A673 (cell line): ENCODE results near the gene KIFBP. TPM values are rescaled to one million over a fixed set of nuclear protein-coding genes. Genes with fewer than 3 reads are reported as not detected.
"Not testable (repeated sequence)": the region's sequence is repeated elsewhere in the genome, so short reads cannot be mapped to it uniquely, and the experiment has no call there.

Experiments
- Bru-seq: library from RNA; stranded (reverse); fragments of 400-500 nt; gene quantifications from one replicate; lab custom pipeline; 2021; lab: Mats Ljungman, UMichigan
- BruChase-seq, 2 experiments: library from RNA; stranded (reverse); fragments of 400-500 nt; gene quantifications; one replicate each; lab custom pipeline; 2021; lab: Mats Ljungman, UMichigan
- BruUV-seq: library from RNA; stranded (reverse); fragments of 400-500 nt; replicated peaks from 2 replicates; lab custom pipeline; 2021; lab: Mats Ljungman, UMichigan
- CTCF ChIA-PET: fragments of 300-600 bp; sonication (Branson Sonifier 250); formaldehyde crosslinking; loops from one replicate; lab custom pipeline; 2022; ENCODE audit warnings: antibody characterized with exemption; lab: Charles Lee
- POLR2A ChIA-PET: fragments of 300-600 bp; sonication (Branson Sonifier 250); formaldehyde crosslinking; loops from one replicate; lab custom pipeline; 2022; ENCODE audit warnings: antibody characterized with exemption; ENCODE audit not compliant: low non-redundant PET; lab: Charles Lee
- DNase-seq: peaks from one replicate; pipeline ENCODE4 v3.0.0-alpha.2; 2015; ENCODE audit warnings: low spot score
- H3K27ac ChIP-seq: fragments of 200-600 bp; sonication (generic); 2 replicates; pipeline ENCODE4 v1.5.1; 2016; ENCODE audit warnings: mixed run types, low read depth, mild to moderate bottlenecking, mixed read lengths, antibody characterized with exemption, low read length; ENCODE audit not compliant: poor library complexity, severe bottlenecking
- H3K27me3 ChIP-seq: fragments of 200-600 bp; sonication (generic); replicated peaks from 2 replicates; pipeline ENCODE4 v1.6.1; 2017; ENCODE audit warnings: mixed run types, low read depth, mild to moderate bottlenecking, mixed read lengths, antibody characterized with exemption, low read length; ENCODE audit not compliant: insufficient read depth, poor library complexity
- H3K36me3 ChIP-seq: fragments of 200-600 bp; sonication (generic); 2 replicates; pipeline ENCODE4 v1.6.1; 2016; ENCODE audit warnings: mixed run types, mild to moderate bottlenecking, mixed read lengths, antibody characterized with exemption, low read length; ENCODE audit not compliant: insufficient read depth, poor library complexity, severe bottlenecking
- H3K4me1 ChIP-seq: fragments of 200-600 bp; sonication (generic); 2 replicates; pipeline ENCODE4 v1.6.1; 2017; ENCODE audit warnings: mixed run types, mild to moderate bottlenecking, mixed read lengths, antibody characterized with exemption, low read length; ENCODE audit not compliant: insufficient read depth, poor library complexity, severe bottlenecking
- H3K4me3 ChIP-seq: fragments of 200-600 bp; sonication (generic); 2 replicates; pipeline ENCODE4 v1.5.1; 2016; ENCODE audit warnings: low read depth, mixed run types, mild to moderate bottlenecking, mixed read lengths, low read length; ENCODE audit not compliant: poor library complexity, severe bottlenecking
- H3K9me3 ChIP-seq: fragments of 200-600 bp; sonication (generic); 2 replicates; pipeline ENCODE4 v1.6.1; 2016; ENCODE audit warnings: mixed run types, low read depth, mild to moderate bottlenecking, mixed read lengths, antibody characterized with exemption, low read length; ENCODE audit not compliant: poor library complexity, severe bottlenecking
- EZH2 ChIP-seq: fragments of 200-600 bp; sonication (generic); IDR thresholded peaks from 2 replicates; pipeline ENCODE4 v1.6.1; 2017; ENCODE audit warnings: borderline replicate concordance, low read depth, mild to moderate bottlenecking, mixed read lengths, antibody characterized with exemption, low read length; ENCODE audit not compliant: poor library complexity, severe bottlenecking
- intact Hi-C: fragments of 100-400 bp; cut with micrococcal nuclease; formaldehyde crosslinking; loops from one replicate; pipeline ENCODE4 v1.10.0; 2022; ENCODE audit not compliant: unreplicated experiment
- long read RNA-seq: library from polyadenylated mRNA; stranded (forward); transcript quantifications from one replicate; pipeline ENCODE4 v2.0.0, GENCODE V29; 2022
- total RNA-seq: library from RNA; stranded (reverse); gene quantifications from 2 replicates; pipeline ENCODE4 v1.2.3, GENCODE V29; 2021
- TF ChIP-seq, protein P1 (sequence below): fragments of 300-800, 200-600 bp; sonication (generic); conservative IDR thresholded peaks from 2 replicates; pipeline ENCODE4 v1.5.1; 2017; ENCODE audit warnings: low read depth, mild to moderate bottlenecking, antibody characterized with exemption, low read length, moderate library complexity, mixed read lengths

The KIFBP gene, protein sequence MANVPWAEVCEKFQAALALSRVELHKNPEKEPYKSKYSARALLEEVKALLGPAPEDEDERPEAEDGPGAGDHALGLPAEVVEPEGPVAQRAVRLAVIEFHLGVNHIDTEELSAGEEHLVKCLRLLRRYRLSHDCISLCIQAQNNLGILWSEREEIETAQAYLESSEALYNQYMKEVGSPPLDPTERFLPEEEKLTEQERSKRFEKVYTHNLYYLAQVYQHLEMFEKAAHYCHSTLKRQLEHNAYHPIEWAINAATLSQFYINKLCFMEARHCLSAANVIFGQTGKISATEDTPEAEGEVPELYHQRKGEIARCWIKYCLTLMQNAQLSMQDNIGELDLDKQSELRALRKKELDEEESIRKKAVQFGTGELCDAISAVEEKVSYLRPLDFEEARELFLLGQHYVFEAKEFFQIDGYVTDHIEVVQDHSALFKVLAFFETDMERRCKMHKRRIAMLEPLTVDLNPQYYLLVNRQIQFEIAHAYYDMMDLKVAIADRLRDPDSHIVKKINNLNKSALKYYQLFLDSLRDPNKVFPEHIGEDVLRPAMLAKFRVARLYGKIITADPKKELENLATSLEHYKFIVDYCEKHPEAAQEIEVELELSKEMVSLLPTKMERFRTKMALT
- total RNA-seq = 40.5 and 42.8 TPM in 2 replicates
- Bru-seq, nascent RNA = percentile 78 among the genes with signal in this experiment
- BruChase-seq, experiment 1, labeled RNA remaining after a 2-hour chase = percentile 72 among the genes with signal in this experiment
- BruChase-seq, experiment 2, labeled RNA remaining after a 6-hour chase = percentile 79 among the genes with signal in this experiment
- long read RNA-seq, transcript KIF1BP-201 (7 exons, 2,544 nt) = major isoform, 183 of 201 reads
- long read RNA-seq, transcript KIF1BP-214 (8 exons, 2,537 nt) = minor isoform, 5 of 201 reads
- long read RNA-seq, partial matches to known transcripts = 5 of 201 reads
- long read RNA-seq, other reads (novel, unspliced or antisense) = 5 of 201 reads

GRCh38 chr10:68988530-68989316 is at the start of gene KIFBP:
TSS of gene KIFBP (plus strand) at chr10:68988803. CDS start at chr10:68988833, 30 bp downstream.
- DNase-seq = peak; percentile 99
- H3K9me3 ChIP-seq = no peaks in the 10 kb centered on the region
- peak within 1 kb of the TSS; percentile 78 for H3K27ac ChIP-seq
- ChIA-PET POLR2A (no interaction called here), CTCF (no interaction called here)
- peaks cover 18% of the 10 kb centered on the region for H3K36me3 ChIP-seq
- no peaks in the 10 kb centered on the region for H3K27me3 ChIP-seq
- H3K4me1 ChIP-seq = peaks cover 8% of the 10 kb centered on the region
- peak within 1 kb of the TSS; percentile 79 for H3K4me3 ChIP-seq
- BruUV-seq = TSS peak; percentile 30
- intact Hi-C loops = loop anchor here (1.0 to 10.0 kb wide), 2 partner anchors 105 to 426 kb away; partner anchors contain the start of gene TACR2
- TF ChIP-seq EZH2 = no peak
- TF ChIP-seq, protein P1, sequence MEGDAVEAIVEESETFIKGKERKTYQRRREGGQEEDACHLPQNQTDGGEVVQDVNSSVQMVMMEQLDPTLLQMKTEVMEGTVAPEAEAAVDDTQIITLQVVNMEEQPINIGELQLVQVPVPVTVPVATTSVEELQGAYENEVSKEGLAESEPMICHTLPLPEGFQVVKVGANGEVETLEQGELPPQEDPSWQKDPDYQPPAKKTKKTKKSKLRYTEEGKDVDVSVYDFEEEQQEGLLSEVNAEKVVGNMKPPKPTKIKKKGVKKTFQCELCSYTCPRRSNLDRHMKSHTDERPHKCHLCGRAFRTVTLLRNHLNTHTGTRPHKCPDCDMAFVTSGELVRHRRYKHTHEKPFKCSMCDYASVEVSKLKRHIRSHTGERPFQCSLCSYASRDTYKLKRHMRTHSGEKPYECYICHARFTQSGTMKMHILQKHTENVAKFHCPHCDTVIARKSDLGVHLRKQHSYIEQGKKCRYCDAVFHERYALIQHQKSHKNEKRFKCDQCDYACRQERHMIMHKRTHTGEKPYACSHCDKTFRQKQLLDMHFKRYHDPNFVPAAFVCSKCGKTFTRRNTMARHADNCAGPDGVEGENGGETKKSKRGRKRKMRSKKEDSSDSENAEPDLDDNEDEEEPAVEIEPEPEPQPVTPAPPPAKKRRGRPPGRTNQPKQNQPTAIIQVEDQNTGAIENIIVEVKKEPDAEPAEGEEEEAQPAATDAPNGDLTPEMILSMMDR = peak; percentile 65

GRCh38 chr10:68938884-68939283 is 49.7 kb upstream of the KIFBP start:
- no peaks in the 10 kb centered on the region for H3K27me3 ChIP-seq
- H3K4me3 ChIP-seq = no peak overlapping the region
- H3K4me1 ChIP-seq = no peaks in the 10 kb centered on the region
- no TSS peak for BruUV-seq
- CTCF ChIA-PET = no interaction called here
- H3K9me3 ChIP-seq = no peaks in the 10 kb centered on the region
- no peak overlapping the region for H3K27ac ChIP-seq
- DNase-seq = no peak
- peaks cover 41% of the 10 kb centered on the region for H3K36me3 ChIP-seq
- intact Hi-C loops = no loop called here
- POLR2A ChIA-PET = no interaction called here
- TF ChIP-seq, protein P1 = no peak
- TF ChIP-seq EZH2 = no peak

DNA sequence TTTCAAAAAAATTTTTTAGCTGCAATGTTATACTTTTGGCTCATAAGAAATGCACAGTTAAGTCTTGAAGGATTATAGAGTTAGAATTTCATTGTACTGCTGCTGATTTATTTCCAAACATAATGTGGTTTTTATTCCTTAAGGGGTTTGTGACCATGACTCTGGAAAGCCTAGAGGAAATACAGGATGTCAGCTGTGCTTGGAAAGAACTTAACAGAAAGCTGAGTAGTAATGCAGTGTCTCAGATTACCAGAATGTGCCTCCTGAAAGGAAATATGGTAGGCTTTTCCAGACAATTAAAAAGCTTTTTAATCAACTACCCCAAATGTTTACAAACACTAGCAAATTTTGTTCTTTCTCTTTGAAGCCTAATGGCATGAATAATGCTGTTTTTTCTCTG is 47.7 kb upstream of the KIFBP start:
- H3K4me3 ChIP-seq, intact Hi-C loops, POLR2A ChIA-PET, DNase-seq, H3K27ac ChIP-seq, CTCF ChIA-PET, H3K9me3 ChIP-seq, BruUV-seq, H3K4me1 ChIP-seq, H3K27me3 ChIP-seq: not testable (repeated sequence)
- H3K36me3 ChIP-seq = peaks cover 54% of the 10 kb centered on the region
